Neural crest cell (in vitro differentiated cells): Measurements from ENCODE around the gene BRINP2. TPM values are rescaled to one million over a fixed set of nuclear protein-coding genes. Genes with fewer than 3 reads are reported as not detected.
"Not testable (repeated sequence)": the region's sequence is repeated elsewhere in the genome, so short reads cannot be mapped to it uniquely, and the experiment has no call there.

Source experiments
- DNase-seq: peaks from one replicate; pipeline ENCODE4 v3.0.0; 2021; ENCODE audit warnings: low read depth, mixed read lengths, low spot score
- H3K27ac Mint-ChIP-seq: one replicate; pipeline ENCODE4 v1.8.0; 2021; ENCODE audit warnings: mild to moderate bottlenecking, mixed read lengths; ENCODE audit not compliant: unreplicated experiment
- H3K27me3 Mint-ChIP-seq: 2 replicates; pipeline ENCODE4 v1.8.0; 2021; ENCODE audit warnings: low read depth, mild to moderate bottlenecking, mixed read lengths
- H3K36me3 Mint-ChIP-seq: 2 replicates; pipeline ENCODE4 v1.8.0; 2021; ENCODE audit warnings: low read depth, mild to moderate bottlenecking, mixed read lengths
- H3K4me1 Mint-ChIP-seq: 2 replicates; pipeline ENCODE4 v1.8.0; 2021; ENCODE audit warnings: mixed read lengths
- H3K4me3 Mint-ChIP-seq: one replicate; pipeline ENCODE4 v1.8.0; 2021; ENCODE audit warnings: mild to moderate bottlenecking, mixed read lengths
- H3K9me3 Mint-ChIP-seq: 2 replicates; pipeline ENCODE4 v1.8.0; 2021; ENCODE audit warnings: mixed read lengths
- total RNA-seq: library from RNA; stranded (reverse); gene quantifications from 2 replicates; pipeline ENCODE4 v1.2.1, GENCODE V29; 2021
- TF ChIP-seq, protein P1 (sequence below): fragments of 200-600 bp; sonication (generic); conservative IDR thresholded peaks from 2 replicates; pipeline ENCODE4 v1.5.0; 2021; ENCODE audit warnings: antibody characterized with exemption, mild to moderate bottlenecking

The BRINP2 gene
- total RNA-seq, 1 donor from 2014 or later: 1.4 TPM

DNA sequence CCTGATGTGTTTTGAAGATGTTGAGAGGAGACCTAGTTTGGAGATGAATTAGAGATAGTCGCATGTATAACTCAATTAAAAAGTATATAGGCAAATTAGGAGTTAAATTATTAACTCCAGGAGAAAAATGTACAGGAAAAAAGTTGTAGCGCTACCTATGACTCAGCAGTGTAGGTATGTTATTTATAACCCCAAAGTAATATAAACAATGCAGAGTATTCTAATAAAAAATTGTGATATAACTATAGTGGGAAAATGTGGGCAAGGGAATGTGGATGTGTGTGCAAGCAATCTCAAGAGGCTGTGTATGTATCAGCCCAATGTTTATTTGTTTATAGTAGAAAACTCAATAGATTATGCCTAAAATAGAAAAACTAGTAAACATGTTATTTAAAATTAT, 144.5 kb downstream of the BRINP2 start:
- Mint-ChIP-seq H3K9me3 (no peaks in the 10 kb centered on the region), H3K36me3 (no peaks in the 10 kb centered on the region), H3K27me3 (no peaks in the 10 kb centered on the region), H3K4me1 (peaks cover 26% of the 10 kb centered on the region), H3K27ac (no peak overlapping the region), H3K4me3 (no peak overlapping the region)
- TF ChIP-seq, protein P1, sequence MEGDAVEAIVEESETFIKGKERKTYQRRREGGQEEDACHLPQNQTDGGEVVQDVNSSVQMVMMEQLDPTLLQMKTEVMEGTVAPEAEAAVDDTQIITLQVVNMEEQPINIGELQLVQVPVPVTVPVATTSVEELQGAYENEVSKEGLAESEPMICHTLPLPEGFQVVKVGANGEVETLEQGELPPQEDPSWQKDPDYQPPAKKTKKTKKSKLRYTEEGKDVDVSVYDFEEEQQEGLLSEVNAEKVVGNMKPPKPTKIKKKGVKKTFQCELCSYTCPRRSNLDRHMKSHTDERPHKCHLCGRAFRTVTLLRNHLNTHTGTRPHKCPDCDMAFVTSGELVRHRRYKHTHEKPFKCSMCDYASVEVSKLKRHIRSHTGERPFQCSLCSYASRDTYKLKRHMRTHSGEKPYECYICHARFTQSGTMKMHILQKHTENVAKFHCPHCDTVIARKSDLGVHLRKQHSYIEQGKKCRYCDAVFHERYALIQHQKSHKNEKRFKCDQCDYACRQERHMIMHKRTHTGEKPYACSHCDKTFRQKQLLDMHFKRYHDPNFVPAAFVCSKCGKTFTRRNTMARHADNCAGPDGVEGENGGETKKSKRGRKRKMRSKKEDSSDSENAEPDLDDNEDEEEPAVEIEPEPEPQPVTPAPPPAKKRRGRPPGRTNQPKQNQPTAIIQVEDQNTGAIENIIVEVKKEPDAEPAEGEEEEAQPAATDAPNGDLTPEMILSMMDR: no peak
- no peak for DNase-seq

DNA sequence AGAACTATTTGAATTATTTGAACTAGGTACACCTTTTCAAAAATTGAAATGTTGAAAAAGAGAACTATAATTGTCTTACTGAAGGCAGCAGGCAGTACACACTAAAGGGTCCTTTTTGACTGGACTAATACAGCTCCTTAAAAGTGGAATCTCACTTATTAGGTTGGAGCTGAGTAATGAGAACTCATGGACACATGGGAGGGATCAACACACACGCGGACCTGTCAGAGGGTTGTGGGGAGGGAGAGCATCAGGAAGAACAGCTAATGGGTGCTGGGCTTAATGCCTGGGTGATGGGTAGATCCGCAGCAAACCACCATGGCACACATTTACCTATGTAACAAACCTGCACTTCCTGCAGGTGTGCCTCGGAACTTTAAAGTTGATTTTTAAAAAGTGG, 145.0 kb downstream of the BRINP2 start:
- no peak for DNase-seq
- TF ChIP-seq, protein P1: no peak
- Mint-ChIP-seq H3K27me3 (no peaks in the 10 kb centered on the region), H3K9me3 (peaks cover under 1% of the 10 kb centered on the region), H3K4me3 (no peak overlapping the region), H3K36me3 (no peaks in the 10 kb centered on the region), H3K27ac (no peak overlapping the region), H3K4me1 (peaks cover 21% of the 10 kb centered on the region)

- H3K9me3 Mint-ChIP-seq, H3K27ac Mint-ChIP-seq, H3K4me3 Mint-ChIP-seq, H3K4me1 Mint-ChIP-seq, DNase-seq, H3K36me3 Mint-ChIP-seq, H3K27me3 Mint-ChIP-seq: not testable (repeated sequence)
Measured at GRCh38 chr1:177321434-177321833, 150.7 kb downstream of the BRINP2 start.

GRCh38 chr1:177328251-177328650, 157.5 kb downstream of the BRINP2 start:
- H3K27me3 Mint-ChIP-seq: no peaks in the 10 kb centered on the region
- TF ChIP-seq, protein P1: no peak
- DNase-seq: no peak
- no peaks in the 10 kb centered on the region for H3K9me3 Mint-ChIP-seq
- no peak overlapping the region for H3K4me3 Mint-ChIP-seq
- no peaks in the 10 kb centered on the region for H3K36me3 Mint-ChIP-seq
- H3K4me1 Mint-ChIP-seq: no peaks in the 10 kb centered on the region
- no peak overlapping the region for H3K27ac Mint-ChIP-seq

DNA sequence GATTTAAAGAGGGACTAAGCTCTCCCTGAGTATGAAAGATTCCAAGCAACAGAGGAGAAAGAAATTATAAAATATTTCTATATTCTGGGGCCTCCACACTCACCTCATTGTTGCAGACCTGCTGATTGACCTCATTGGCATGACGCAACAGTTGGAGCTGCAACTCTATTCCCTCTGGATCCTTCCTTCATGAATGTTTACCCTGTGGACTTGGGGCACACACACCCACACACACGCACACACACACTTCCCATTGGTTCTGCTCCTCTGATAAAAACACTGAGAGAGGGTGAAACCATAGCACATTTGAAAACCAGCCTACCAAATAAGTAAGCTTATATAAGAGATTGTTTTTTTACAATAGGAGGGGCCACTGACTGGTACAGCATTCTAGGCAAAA, 159.1 kb downstream of the BRINP2 start:
- Mint-ChIP-seq H3K4me1 (no peaks in the 10 kb centered on the region), H3K36me3 (no peaks in the 10 kb centered on the region), H3K4me3 (no peak overlapping the region), H3K9me3 (no peaks in the 10 kb centered on the region), H3K27ac (no peak overlapping the region), H3K27me3 (no peaks in the 10 kb centered on the region)
- no peak for DNase-seq
- TF ChIP-seq, protein P1: no peak

Other genes starting within 250 kb of the BRINP2 start
- 21.8 TPM in 2 replicates for gene ASTN1, start 6.2 kb upstream of the BRINP2 start, total RNA-seq